ENCODE measurements around the gene DUSP5. TPM values are rescaled to one million over a fixed set of nuclear protein-coding genes. Genes with fewer than 3 reads are reported as not detected.
A peak's percentile ranks its signal among the peaks of the same experiment; 100 is the strongest.
"Not testable (repeated sequence)": the region's sequence is repeated elsewhere in the genome, so short reads cannot be mapped to it uniquely, and the experiment has no call there.

DUSP5 gene
- total RNA-seq, 1 experiment from 2014 or later, result 5.3 TPM

DNA sequence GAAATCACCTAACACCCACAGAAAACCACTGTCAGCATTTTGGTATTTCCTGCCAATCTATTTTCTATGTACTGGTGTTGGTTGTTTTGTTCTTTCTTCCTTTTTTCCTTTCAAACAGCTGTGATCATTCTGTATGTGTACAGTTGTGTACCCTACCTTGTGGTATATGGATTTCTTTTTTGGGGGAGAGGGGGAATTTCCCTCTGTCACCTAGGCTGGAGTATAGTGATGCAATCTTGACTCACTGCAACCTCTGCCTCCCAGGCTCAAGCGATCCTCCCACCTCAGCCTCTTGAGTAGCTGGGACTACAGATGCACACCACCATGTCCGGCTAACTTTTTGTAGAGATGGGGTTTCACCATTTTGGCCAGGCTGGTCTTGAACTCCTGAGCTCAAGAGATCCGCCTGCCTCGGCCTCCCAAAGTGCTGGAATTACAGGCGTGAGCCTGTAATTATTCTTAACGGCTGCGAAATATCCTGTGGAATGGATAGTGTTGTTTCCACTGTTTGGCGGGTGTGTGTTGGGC, 31.4 kb downstream of the DUSP5 start:
- not testable (repeated sequence) for H3K27ac ChIP-seq; H3K9me3 ChIP-seq (replicated peaks); H3K4me3 ChIP-seq; H3K36me3 ChIP-seq; H3K27me3 ChIP-seq; DNase-seq
- H3K4me1 ChIP-seq, result peaks cover 16% of the 10 kb centered on the region

DNA sequence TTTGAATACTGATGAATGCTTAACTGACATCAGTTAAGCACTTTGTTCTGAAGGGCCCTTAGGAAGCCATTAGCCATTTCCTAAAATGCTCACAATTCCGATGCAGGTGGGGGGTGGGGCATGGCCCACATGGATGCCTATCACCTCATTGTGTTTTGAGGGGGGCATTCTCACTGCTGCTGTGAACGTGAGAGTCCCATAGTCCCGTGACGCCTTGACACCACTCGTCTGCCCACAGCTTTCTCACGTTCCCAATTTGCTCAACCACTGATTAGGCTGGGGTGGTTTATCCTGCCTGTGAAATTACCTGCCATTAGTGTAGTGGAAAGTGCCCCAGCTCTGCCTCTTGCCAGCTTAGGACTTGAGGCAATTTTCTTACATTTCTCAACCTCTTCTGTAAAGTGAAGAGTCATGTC, 31.9 kb downstream of the DUSP5 start:
- peaks cover 19% of the 10 kb centered on the region for H3K4me1 ChIP-seq
- H3K9me3 ChIP-seq (replicated peaks), result no peaks in the 10 kb centered on the region
- H3K27me3 ChIP-seq, result no peaks in the 10 kb centered on the region; the same call in 1 of the 2 replicates
- no peak overlapping the region for H3K4me3 ChIP-seq
- no peaks in the 10 kb centered on the region for H3K36me3 ChIP-seq
- DNase-seq, result no peak
- H3K27ac ChIP-seq, result no peak overlapping the region

DNA sequence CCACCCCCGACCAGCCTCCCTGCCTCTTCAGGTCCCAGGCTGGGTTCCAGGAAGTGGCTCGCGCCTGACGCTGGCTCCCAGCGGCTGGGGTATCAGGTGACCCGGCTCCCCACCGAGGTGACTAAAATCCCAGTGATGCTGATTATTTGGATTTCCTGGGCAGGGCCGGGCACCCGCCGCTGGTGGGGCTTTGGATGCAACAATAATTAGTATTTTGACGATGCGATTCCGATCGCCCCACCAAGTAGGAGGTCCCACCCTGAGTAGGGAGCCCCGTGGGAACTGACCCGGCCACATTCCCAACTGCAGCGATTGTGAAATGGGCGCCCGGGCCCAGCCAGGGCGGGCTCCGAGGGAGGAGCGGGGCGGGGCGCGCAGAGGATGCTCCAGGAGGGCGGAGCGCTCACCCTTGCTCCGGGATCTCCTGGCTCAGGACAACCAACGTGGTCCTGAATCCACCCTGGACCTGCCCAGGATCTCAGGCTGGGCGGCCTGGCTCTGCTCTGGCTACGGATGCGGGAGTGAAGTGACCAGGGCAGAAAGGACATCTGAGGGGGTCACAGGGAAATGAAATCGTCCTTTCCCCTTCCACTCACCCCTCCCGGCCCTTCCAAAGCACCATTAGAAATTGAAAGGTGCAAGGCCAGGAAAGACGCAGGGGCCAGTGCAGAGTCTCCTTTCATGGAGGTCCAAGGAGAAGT, 32.6 kb downstream of the DUSP5 start:
- Histone ChIP-seq H3K4me1 (peaks cover 20% of the 10 kb centered on the region), H3K27me3 (no peaks in the 10 kb centered on the region; the same call in 1 of the 2 replicates), H3K4me3 (peak overlapping the region; percentile 63), H3K9me3 (replicated peaks) (no peaks in the 10 kb centered on the region), H3K27ac (0 out of 2 replicates have a peak overlapping the region, but pooled peaks have one; percentile 29), H3K36me3 (no peaks in the 10 kb centered on the region)
- DNase-seq, result peak; percentile 72 to 77

GRCh38 chr10:110531687-110532086, 34.0 kb downstream of the DUSP5 start:
- Histone ChIP-seq H3K36me3 (no peaks in the 10 kb centered on the region), H3K27ac (no peak overlapping the region), H3K4me1 (peaks cover 25% of the 10 kb centered on the region), H3K4me3 (no peak overlapping the region), H3K27me3 (no peaks in the 10 kb centered on the region; the same call in 1 of the 2 replicates), H3K9me3 (replicated peaks) (no peaks in the 10 kb centered on the region)
- no peak for DNase-seq

GRCh38 chr10:110532628-110533027, 34.9 kb downstream of the DUSP5 start:
- H3K27me3 ChIP-seq; DNase-seq; H3K9me3 ChIP-seq (replicated peaks); H3K27ac ChIP-seq; H3K4me3 ChIP-seq; H3K36me3 ChIP-seq: not testable (repeated sequence)
- H3K4me1 ChIP-seq, result peaks cover 33% of the 10 kb centered on the region

- H3K27ac ChIP-seq, result no peak overlapping the region
- DNase-seq, result peak; percentile 63 to 84
Observed at GRCh38 chr10:110533149-110533548, 35.4 kb downstream of the DUSP5 start.

DNA sequence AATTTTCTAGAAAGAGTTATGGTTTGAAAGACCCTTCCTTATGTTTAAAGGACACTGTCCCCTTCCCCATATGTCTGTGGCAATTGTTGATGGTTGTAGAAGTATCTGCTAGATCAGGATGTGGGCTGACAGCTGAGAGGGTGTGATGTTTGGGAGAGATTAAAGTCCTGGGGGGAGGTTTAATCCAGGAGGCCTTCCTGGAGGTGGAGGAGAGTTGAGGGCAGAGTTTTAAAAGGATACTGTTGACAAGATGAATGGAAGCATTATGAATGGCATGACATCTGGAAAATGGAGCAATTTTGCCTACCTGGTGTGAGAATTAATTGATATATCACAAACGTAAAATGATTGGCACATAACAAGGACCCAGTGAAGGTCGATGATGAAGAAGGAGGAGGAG, 36.9 kb downstream of the DUSP5 start:
- H3K4me1 ChIP-seq, result peaks cover 32% of the 10 kb centered on the region
- H3K27me3 ChIP-seq, result no peaks in the 10 kb centered on the region
- H3K27ac ChIP-seq, result no peak overlapping the region
- H3K4me3 ChIP-seq, result no peak overlapping the region
- H3K36me3 ChIP-seq, result no peaks in the 10 kb centered on the region
- no peaks in the 10 kb centered on the region for H3K9me3 ChIP-seq (replicated peaks)
- peak in 1 of 2 experiments; percentile 29 for DNase-seq

More at GRCh38 chr10:110533149-110533548, 35.4 kb downstream of the DUSP5 start:
- H3K4me1 ChIP-seq, result peaks cover 33% of the 10 kb centered on the region
- no peaks in the 10 kb centered on the region; the same call in 1 of the 2 replicates for H3K27me3 ChIP-seq
- H3K4me3 ChIP-seq, result no peak overlapping the region
- no peaks in the 10 kb centered on the region for H3K36me3 ChIP-seq
- no peaks in the 10 kb centered on the region for H3K9me3 ChIP-seq (replicated peaks)

- Histone ChIP-seq H3K4me1 (peaks cover 23% of the 10 kb centered on the region), H3K27me3 (no peaks in the 10 kb centered on the region), H3K4me3 (peak overlapping the region; percentile 17), H3K9me3 (replicated peaks) (no peaks in the 10 kb centered on the region), H3K27ac (peak overlapping the region; percentile 56), H3K36me3 (no peaks in the 10 kb centered on the region)
- DNase-seq, result peak; percentile 65 to 84
Observed at GRCh38 chr10:110535958-110536891, 38.5 kb downstream of the DUSP5 start.

DNA sequence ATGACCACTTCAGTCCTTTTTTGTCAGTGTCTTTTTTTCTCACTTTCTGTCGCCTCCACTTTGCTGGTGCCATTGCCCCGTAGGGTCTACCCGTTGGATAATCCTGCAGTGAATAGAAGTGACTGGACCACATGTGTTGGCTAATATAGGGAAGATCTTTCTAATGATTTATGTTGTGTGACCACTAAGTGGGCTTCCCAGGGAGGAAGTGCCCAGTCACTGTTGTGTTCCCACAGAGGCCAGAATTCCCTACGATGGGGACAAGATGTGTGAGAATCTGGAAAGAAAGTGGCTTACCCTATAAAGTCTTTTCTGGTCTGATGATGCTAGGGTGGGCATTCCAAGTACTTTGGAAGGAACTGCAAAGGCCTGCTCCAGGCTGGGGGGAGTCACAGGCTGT, 41.4 kb downstream of the DUSP5 start:
- H3K27ac ChIP-seq, result no peak overlapping the region
- H3K36me3 ChIP-seq, result no peaks in the 10 kb centered on the region
- no peak for DNase-seq

DNA sequence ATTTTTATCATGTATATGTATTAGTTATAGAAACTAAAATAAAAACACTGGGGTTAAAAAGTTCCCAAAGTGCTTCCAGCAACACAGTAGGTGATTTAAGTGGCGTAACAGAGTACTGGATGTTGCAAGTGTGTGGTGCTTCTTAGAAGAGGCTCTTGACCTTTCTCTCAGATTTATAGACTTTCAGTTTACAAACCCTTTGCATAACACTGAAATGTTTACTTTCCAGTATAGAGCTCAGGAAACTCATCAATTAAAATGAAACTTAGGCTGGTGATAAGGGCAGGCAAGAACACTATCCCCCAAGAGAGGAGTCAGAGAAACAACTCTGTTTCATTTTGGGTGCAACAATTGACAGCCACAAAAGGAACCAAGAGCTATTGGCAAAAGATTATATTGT, 42.3 kb downstream of the DUSP5 start:
- no peak for DNase-seq

More for the DNA sequence above, 41.4 kb downstream of the DUSP5 start:
- H3K9me3 ChIP-seq (replicated peaks), result no peaks in the 10 kb centered on the region
- no peak overlapping the region for H3K4me3 ChIP-seq
- H3K4me1 ChIP-seq, result peaks cover 17% of the 10 kb centered on the region
- no peaks in the 10 kb centered on the region for H3K27me3 ChIP-seq

GRCh38 chr10:110544958-110545537, 47.3 kb downstream of the DUSP5 start:
- H3K4me3 ChIP-seq, result no peak overlapping the region
- H3K27me3 ChIP-seq, result no peaks in the 10 kb centered on the region
- no peak overlapping the region for H3K27ac ChIP-seq
- H3K4me1 ChIP-seq, result no peaks in the 10 kb centered on the region
- no peaks in the 10 kb centered on the region for H3K9me3 ChIP-seq (replicated peaks)
- H3K36me3 ChIP-seq, result no peaks in the 10 kb centered on the region
- DNase-seq, result peak in 1 of 2 experiments; percentile 34

More for the DNA sequence above, 42.3 kb downstream of the DUSP5 start:
- Histone ChIP-seq H3K4me1 (peaks cover 13% of the 10 kb centered on the region), H3K4me3 (no peak overlapping the region), H3K9me3 (replicated peaks) (no peaks in the 10 kb centered on the region), H3K36me3 (no peaks in the 10 kb centered on the region), H3K27ac (no peak overlapping the region), H3K27me3 (no peaks in the 10 kb centered on the region)

DNA sequence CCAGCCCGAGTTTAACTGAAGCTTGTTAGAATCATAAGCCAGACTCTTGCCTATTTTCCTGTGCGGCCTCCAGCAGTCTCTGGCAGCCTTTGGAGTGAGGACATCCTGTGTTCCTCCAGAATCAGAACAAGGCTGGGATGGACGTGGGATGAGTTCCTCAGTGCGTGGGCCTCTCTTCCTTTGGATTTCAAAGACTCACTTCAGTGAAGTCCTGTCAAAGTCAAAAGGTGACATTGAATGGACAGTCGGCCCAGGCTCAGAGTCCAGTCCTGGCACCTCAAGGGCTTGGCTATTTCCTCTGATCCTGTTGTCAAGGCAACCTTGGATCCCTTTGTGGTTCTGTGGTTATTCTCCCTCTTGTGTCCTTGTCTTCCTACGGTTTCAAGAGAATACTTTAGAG, 48.4 kb downstream of the DUSP5 start:
- Histone ChIP-seq H3K9me3 (replicated peaks) (no peaks in the 10 kb centered on the region), H3K4me3 (no peak overlapping the region), H3K27ac (no peak overlapping the region), H3K27me3 (no peaks in the 10 kb centered on the region), H3K4me1 (no peaks in the 10 kb centered on the region), H3K36me3 (no peaks in the 10 kb centered on the region)
- no peak for DNase-seq

DNA sequence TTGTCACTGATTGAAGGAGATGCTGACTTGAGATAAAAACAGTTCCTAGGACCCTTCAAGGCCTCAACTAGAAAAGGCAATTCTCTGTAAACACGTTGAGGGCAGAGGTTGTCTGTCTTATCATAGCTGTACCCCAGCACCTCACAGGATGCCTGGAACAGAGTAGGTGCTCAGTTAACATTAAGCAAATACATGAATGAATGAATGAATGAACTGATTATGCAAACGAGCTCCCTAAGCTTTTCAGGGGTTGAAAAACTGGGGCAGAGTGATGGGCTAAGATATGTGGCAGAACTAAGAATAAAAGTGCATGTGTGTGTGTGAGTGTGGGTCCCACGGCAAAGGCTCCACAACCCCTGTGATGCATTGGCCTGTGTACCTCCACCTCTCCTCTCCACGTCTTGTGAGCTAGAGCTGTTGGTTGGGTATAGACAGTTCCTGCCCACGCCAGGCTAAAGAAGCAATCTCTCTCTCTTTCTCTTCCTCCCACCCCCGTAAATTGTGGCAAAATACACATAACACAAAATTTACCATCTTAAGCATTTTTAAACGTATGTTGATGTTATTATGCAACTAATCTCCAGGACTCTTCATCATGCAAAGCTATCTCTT, 48.9 kb downstream of the DUSP5 start:
- Histone ChIP-seq H3K27me3 (no peaks in the 10 kb centered on the region), H3K36me3 (no peaks in the 10 kb centered on the region), H3K27ac (no peak overlapping the region), H3K4me1 (no peaks in the 10 kb centered on the region), H3K9me3 (replicated peaks) (no peaks in the 10 kb centered on the region), H3K4me3 (no peak overlapping the region)
- no peak for DNase-seq

DNA sequence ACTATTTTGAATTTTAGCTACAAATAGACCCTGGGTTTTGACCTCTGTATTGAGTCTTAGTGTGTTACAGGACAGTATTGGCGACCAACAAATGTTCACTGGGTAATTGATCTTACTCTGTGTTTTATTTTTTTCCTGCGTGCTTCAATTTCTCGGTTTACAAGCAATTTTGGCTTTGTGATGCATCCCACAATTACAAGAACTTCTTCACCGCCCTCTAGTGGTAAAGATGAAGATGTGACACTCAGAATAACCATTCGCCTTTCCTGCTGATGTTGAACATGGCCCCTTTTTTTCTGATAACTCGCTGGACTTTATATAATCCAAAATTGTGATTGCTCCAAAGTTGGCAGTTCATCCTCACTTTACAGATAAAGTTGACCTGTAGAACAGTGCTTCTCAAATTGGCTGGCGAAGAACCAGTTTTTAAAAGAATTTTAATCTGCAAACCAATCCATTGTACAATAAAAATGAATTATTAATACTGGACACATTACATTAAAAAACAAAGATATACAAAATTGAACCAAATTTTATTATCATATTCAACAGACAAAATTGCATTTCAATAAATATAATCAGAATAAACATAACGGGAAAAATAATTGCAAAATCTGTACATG, 49.5 kb downstream of the DUSP5 start:
- Histone ChIP-seq H3K9me3 (replicated peaks) (no peaks in the 10 kb centered on the region), H3K27me3 (no peaks in the 10 kb centered on the region), H3K36me3 (no peaks in the 10 kb centered on the region), H3K4me1 (no peaks in the 10 kb centered on the region), H3K4me3 (no peak overlapping the region), H3K27ac (no peak overlapping the region)
- peak in 1 of 2 experiments; percentile 80 for DNase-seq
